ENCODE data around the gene CATSPER4. TPM values are rescaled to one million over a fixed set of nuclear protein-coding genes. Genes with fewer than 3 reads are reported as not detected.

Gene CATSPER4
- total and polyA plus RNA-seq, 2 experiments from 2014 or later = 0.31 TPM; not detected in 1

DNA sequence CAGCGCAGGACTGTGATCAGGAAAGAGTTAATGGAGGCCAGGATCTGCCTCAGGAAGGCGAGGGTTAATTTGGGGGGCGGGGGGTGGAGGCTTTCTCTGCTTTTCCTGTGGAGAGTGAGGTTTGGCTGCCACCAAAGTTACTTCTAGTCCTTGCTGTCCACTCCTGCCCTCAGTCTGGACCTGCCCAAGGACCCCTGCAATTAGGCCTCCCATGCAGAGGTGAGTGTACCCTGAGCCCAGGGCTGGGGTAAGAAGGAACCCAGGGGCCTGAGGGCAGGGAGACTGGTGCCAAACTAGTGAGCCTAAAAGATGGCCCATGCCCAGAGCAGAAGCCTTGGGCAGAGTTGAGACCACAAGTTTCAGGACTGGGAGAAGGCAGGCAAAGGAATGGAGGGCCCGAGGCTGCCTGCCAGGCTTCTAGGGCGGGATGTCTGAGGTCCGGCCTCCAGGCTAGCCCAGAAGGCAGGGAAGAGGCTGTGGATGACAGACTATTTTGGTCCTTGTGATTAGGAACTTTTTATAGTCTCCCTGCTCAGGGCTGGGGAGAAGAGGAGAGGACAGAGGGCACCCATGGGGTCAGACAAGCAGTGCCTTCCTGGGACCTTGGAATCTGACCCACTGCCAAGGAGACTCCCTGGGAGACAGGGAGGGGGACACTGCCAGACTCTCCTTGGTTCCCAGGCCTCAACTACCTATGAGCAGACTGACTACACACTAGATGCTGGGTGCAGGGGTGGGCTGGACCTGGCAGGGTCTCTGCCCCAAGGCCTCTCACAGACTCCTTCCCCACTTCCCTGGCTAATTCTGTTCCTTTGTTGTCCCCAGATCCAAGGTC, 31.3 kb upstream of the CATSPER4 start, which contains the start of gene FAM110D:
Gene FAM110D, plus strand, starts transcription at position 172 of the 835 bp plus-strand sequence. CDS start 2,213 bp downstream, outside the sequence.
- H3K9me2 ChIP-seq (ENCODE audit: insufficient read depth) = no peaks in the 10 kb centered on the region
- H3K4me3 ChIP-seq = no peak within 1 kb of the TSS; the same call in 1 of the 2 replicates
- H3K79me2 ChIP-seq (replicated peaks; ENCODE audit: insufficient read depth) = no peaks in the 10 kb centered on the region
- Mint-ChIP-seq H3K9me3 (peaks cover 3% of the 10 kb centered on the region; the same call in 1 of the 3 replicates), H3K4me3 (peak within 1 kb of the TSS; percentile 54), H3K4me1 (peaks cover 60% of the 10 kb centered on the region), H3K27me3 (ENCODE audit: insufficient read depth, low read depth, poor library complexity) (peaks cover 83% of the 10 kb centered on the region), H3K27ac (no peak within 1 kb of the TSS), H3K36me3 (ENCODE audit: low read depth) (no peaks in the 10 kb centered on the region)
- ATAC-seq (no peak), DNase-seq (ENCODE audit: low spot score) (peak; percentile 49)
- H4K20me1 ChIP-seq (replicated peaks; ENCODE audit: insufficient read depth) = no peaks in the 10 kb centered on the region; the same call in 1 of the 2 replicates
- peaks cover 57% of the 10 kb centered on the region for H3K4me1 ChIP-seq (ENCODE audit: insufficient read depth)
- H3F3A ChIP-seq (replicated peaks; ENCODE audit: low read depth) = peaks cover 16% of the 10 kb centered on the region
- no peak for TF ChIP-seq NANOG (IDR thresholded peaks at IDR 0.05; ENCODE audit: borderline replicate concordance)
- TF ChIP-seq STAT1 (IDR thresholded peaks at IDR 0.05; ENCODE audit: unreplicated experiment) = no peak
- no peak for TF ChIP-seq CREB1 (CRISPR knock-in tag; IDR thresholded peaks at IDR 0.05; ENCODE audit: low read depth)
- no peak for TF ChIP-seq ZNF331 (CRISPR knock-in tag; IDR thresholded peaks at IDR 0.05; ENCODE audit: low read depth)
- TF ChIP-seq, protein P1, sequence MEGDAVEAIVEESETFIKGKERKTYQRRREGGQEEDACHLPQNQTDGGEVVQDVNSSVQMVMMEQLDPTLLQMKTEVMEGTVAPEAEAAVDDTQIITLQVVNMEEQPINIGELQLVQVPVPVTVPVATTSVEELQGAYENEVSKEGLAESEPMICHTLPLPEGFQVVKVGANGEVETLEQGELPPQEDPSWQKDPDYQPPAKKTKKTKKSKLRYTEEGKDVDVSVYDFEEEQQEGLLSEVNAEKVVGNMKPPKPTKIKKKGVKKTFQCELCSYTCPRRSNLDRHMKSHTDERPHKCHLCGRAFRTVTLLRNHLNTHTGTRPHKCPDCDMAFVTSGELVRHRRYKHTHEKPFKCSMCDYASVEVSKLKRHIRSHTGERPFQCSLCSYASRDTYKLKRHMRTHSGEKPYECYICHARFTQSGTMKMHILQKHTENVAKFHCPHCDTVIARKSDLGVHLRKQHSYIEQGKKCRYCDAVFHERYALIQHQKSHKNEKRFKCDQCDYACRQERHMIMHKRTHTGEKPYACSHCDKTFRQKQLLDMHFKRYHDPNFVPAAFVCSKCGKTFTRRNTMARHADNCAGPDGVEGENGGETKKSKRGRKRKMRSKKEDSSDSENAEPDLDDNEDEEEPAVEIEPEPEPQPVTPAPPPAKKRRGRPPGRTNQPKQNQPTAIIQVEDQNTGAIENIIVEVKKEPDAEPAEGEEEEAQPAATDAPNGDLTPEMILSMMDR (conservative IDR thresholded peaks at IDR 0.05; ENCODE audit: low read depth in 2 of 2) = no peak
- no peak for TF ChIP-seq POLR2AphosphoS5 (IDR thresholded peaks at IDR 0.05; ENCODE audit: low read depth)
- TF ChIP-seq, protein P2, sequence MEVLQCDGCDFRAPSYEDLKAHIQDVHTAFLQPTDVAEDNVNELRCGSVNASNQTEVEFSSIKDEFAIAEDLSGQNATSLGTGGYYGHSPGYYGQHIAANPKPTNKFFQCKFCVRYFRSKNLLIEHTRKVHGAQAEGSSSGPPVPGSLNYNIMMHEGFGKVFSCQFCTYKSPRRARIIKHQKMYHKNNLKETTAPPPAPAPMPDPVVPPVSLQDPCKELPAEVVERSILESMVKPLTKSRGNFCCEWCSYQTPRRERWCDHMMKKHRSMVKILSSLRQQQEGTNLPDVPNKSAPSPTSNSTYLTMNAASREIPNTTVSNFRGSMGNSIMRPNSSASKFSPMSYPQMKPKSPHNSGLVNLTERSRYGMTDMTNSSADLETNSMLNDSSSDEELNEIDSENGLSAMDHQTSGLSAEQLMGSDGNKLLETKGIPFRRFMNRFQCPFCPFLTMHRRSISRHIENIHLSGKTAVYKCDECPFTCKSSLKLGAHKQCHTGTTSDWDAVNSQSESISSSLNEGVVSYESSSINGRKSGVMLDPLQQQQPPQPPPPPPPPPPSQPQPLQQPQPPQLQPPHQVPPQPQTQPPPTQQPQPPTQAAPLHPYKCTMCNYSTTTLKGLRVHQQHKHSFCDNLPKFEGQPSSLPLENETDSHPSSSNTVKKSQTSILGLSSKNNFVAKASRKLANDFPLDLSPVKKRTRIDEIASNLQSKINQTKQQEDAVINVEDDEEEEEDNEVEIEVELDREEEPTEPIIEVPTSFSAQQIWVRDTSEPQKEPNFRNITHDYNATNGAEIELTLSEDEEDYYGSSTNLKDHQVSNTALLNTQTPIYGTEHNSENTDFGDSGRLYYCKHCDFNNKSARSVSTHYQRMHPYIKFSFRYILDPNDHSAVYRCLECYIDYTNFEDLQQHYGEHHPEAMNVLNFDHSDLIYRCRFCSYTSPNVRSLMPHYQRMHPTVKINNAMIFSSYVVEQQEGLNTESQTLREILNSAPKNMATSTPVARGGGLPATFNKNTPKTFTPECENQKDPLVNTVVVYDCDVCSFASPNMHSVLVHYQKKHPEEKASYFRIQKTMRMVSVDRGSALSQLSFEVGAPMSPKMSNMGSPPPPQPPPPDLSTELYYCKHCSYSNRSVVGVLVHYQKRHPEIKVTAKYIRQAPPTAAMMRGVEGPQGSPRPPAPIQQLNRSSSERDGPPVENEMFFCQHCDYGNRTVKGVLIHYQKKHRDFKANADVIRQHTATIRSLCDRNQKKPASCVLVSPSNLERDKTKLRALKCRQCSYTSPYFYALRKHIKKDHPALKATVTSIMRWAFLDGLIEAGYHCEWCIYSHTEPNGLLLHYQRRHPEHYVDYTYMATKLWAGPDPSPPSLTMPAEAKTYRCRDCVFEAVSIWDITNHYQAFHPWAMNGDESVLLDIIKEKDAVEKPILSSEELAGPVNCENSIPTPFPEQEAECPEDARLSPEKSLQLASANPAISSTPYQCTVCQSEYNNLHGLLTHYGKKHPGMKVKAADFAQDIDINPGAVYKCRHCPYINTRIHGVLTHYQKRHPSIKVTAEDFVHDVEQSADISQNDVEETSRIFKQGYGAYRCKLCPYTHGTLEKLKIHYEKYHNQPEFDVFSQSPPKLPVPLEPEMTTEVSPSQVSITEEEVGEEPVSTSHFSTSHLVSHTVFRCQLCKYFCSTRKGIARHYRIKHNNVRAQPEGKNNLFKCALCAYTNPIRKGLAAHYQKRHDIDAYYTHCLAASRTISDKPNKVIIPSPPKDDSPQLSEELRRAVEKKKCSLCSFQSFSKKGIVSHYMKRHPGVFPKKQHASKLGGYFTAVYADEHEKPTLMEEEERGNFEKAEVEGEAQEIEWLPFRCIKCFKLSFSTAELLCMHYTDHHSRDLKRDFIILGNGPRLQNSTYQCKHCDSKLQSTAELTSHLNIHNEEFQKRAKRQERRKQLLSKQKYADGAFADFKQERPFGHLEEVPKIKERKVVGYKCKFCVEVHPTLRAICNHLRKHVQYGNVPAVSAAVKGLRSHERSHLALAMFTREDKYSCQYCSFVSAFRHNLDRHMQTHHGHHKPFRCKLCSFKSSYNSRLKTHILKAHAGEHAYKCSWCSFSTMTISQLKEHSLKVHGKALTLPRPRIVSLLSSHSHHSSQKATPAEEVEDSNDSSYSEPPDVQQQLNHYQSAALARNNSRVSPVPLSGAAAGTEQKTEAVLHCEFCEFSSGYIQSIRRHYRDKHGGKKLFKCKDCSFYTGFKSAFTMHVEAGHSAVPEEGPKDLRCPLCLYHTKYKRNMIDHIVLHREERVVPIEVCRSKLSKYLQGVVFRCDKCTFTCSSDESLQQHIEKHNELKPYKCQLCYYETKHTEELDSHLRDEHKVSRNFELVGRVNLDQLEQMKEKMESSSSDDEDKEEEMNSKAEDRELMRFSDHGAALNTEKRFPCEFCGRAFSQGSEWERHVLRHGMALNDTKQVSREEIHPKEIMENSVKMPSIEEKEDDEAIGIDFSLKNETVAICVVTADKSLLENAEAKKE (CRISPR knock-in tag; IDR thresholded peaks at IDR 0.05) = no peak
- TF ChIP-seq EZH2phosphoT487 (IDR thresholded peaks at IDR 0.05; ENCODE audit: unreplicated experiment) = no peak
- no peak for TF ChIP-seq JUNB (IDR thresholded peaks at IDR 0.05; ENCODE audit: unreplicated experiment)
- no peak for TF ChIP-seq EZH2 (IDR thresholded peaks at IDR 0.05; ENCODE audit: low read depth, unreplicated experiment)
- TF ChIP-seq, protein P3, sequence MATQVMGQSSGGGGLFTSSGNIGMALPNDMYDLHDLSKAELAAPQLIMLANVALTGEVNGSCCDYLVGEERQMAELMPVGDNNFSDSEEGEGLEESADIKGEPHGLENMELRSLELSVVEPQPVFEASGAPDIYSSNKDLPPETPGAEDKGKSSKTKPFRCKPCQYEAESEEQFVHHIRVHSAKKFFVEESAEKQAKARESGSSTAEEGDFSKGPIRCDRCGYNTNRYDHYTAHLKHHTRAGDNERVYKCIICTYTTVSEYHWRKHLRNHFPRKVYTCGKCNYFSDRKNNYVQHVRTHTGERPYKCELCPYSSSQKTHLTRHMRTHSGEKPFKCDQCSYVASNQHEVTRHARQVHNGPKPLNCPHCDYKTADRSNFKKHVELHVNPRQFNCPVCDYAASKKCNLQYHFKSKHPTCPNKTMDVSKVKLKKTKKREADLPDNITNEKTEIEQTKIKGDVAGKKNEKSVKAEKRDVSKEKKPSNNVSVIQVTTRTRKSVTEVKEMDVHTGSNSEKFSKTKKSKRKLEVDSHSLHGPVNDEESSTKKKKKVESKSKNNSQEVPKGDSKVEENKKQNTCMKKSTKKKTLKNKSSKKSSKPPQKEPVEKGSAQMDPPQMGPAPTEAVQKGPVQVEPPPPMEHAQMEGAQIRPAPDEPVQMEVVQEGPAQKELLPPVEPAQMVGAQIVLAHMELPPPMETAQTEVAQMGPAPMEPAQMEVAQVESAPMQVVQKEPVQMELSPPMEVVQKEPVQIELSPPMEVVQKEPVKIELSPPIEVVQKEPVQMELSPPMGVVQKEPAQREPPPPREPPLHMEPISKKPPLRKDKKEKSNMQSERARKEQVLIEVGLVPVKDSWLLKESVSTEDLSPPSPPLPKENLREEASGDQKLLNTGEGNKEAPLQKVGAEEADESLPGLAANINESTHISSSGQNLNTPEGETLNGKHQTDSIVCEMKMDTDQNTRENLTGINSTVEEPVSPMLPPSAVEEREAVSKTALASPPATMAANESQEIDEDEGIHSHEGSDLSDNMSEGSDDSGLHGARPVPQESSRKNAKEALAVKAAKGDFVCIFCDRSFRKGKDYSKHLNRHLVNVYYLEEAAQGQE (IDR thresholded peaks at IDR 0.05; ENCODE audit: unreplicated experiment) = no peak
- TF ChIP-seq, protein P4, sequence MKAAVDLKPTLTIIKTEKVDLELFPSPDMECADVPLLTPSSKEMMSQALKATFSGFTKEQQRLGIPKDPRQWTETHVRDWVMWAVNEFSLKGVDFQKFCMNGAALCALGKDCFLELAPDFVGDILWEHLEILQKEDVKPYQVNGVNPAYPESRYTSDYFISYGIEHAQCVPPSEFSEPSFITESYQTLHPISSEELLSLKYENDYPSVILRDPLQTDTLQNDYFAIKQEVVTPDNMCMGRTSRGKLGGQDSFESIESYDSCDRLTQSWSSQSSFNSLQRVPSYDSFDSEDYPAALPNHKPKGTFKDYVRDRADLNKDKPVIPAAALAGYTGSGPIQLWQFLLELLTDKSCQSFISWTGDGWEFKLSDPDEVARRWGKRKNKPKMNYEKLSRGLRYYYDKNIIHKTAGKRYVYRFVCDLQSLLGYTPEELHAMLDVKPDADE (IDR thresholded peaks at IDR 0.05) = no peak
- no peak for TF ChIP-seq ZNF114 (CRISPR knock-in tag; IDR thresholded peaks at IDR 0.05)
- no peak within 1 kb of the TSS for H2AFZ ChIP-seq
- no peak within 1 kb of the TSS for H3K27ac ChIP-seq (ENCODE audit: low read depth)
- no peaks in the 10 kb centered on the region for H3K36me3 ChIP-seq (ENCODE audit: insufficient read depth)
- H3K27me3 ChIP-seq (ENCODE audit: insufficient read depth) = peaks cover 100% of the 10 kb centered on the region
- H3K4me2 ChIP-seq = peak within 1 kb of the TSS; percentile 67

Data from GM23338 (cell line).